ENCODE measurements around the gene PGLYRP4. TPM values are rescaled to one million over a fixed set of nuclear protein-coding genes. Genes with fewer than 3 reads are reported as not detected.

PGLYRP4 gene
- total RNA-seq, 2 experiments from 2014 or later = not detected

GRCh38 chr1:153389973-153390879 is 41.6 kb upstream of the PGLYRP4 start:
- Mint-ChIP-seq H3K27ac (no peak overlapping the region), H3K27me3 (peaks cover 12% of the 10 kb centered on the region), H3K36me3 (no peaks in the 10 kb centered on the region), H3K4me1 (peaks cover 10% of the 10 kb centered on the region), H3K4me3 (no peak overlapping the region), H3K9me3 (ENCODE audit: low read depth) (no peaks in the 10 kb centered on the region)
- DNase-seq (no peak), ATAC-seq (no peak)
- CTCF ChIA-PET = no interaction called here

GRCh38 chr1:153389401-153389800 is 40.8 kb upstream of the PGLYRP4 start:
- no peak overlapping the region for H3K27ac Mint-ChIP-seq
- H3K36me3 Mint-ChIP-seq = no peaks in the 10 kb centered on the region
- no peaks in the 10 kb centered on the region for H3K9me3 Mint-ChIP-seq (ENCODE audit: low read depth)
- peaks cover 18% of the 10 kb centered on the region for H3K27me3 Mint-ChIP-seq
- H3K4me1 Mint-ChIP-seq = peaks cover 10% of the 10 kb centered on the region
- DNase-seq (no peak), ATAC-seq (no peak)
- no peak overlapping the region for H3K4me3 Mint-ChIP-seq
- CTCF ChIA-PET = no interaction called here

GRCh38 chr1:153387785-153388184 is 39.1 kb upstream of the PGLYRP4 start:
- Mint-ChIP-seq H3K36me3 (no peaks in the 10 kb centered on the region), H3K9me3 (ENCODE audit: low read depth) (no peaks in the 10 kb centered on the region), H3K4me1 (peaks cover 10% of the 10 kb centered on the region), H3K27me3 (peaks cover 26% of the 10 kb centered on the region), H3K27ac (no peak overlapping the region), H3K4me3 (no peak overlapping the region)
- DNase-seq = no peak
- no peak for ATAC-seq
- CTCF ChIA-PET = interaction anchor here (1.0 kb wide), 1 partner anchor 15 kb away, joined by 3 read pairs; no protein-coding TSS in a partner anchor

- no peak overlapping the region for H3K27ac Mint-ChIP-seq
- H3K4me3 Mint-ChIP-seq = no peak overlapping the region
- no peaks in the 10 kb centered on the region for H3K36me3 Mint-ChIP-seq
- DNase-seq (no peak), ATAC-seq (no peak)
- CTCF ChIA-PET = interaction anchor here (1.0 kb wide), 1 partner anchor 14 kb away, joined by 3 read pairs; no protein-coding TSS in a partner anchor
- H3K27me3 Mint-ChIP-seq = peaks cover 31% of the 10 kb centered on the region
- no peaks in the 10 kb centered on the region for H3K9me3 Mint-ChIP-seq (ENCODE audit: low read depth)
- H3K4me1 Mint-ChIP-seq = peaks cover 10% of the 10 kb centered on the region
These were observed 38.4 kb upstream of the PGLYRP4 start for GRCh38 chr1:153387001-153387400.

- Mint-ChIP-seq H3K4me3 (no peak overlapping the region), H3K36me3 (no peaks in the 10 kb centered on the region), H3K27ac (no peak overlapping the region), H3K4me1 (peaks cover 10% of the 10 kb centered on the region), H3K27me3 (peaks cover 35% of the 10 kb centered on the region), H3K9me3 (ENCODE audit: low read depth) (no peaks in the 10 kb centered on the region)
- DNase-seq (no peak), ATAC-seq (no peak)
- CTCF ChIA-PET = no interaction called here
These were observed 37.9 kb upstream of the PGLYRP4 start for GRCh38 chr1:153386500-153386901.

GRCh38 chr1:153384958-153385580 is 36.4 kb upstream of the PGLYRP4 start:
- Mint-ChIP-seq H3K27ac (no peak overlapping the region), H3K36me3 (no peaks in the 10 kb centered on the region), H3K27me3 (peaks cover 40% of the 10 kb centered on the region), H3K4me1 (peaks cover 10% of the 10 kb centered on the region), H3K9me3 (ENCODE audit: low read depth) (no peaks in the 10 kb centered on the region), H3K4me3 (no peak overlapping the region)
- DNase-seq (no peak), ATAC-seq (no peak)
- CTCF ChIA-PET = no interaction called here

GRCh38 chr1:153380711-153381110 is 32.1 kb upstream of the PGLYRP4 start:
- Mint-ChIP-seq H3K4me3 (no peak overlapping the region), H3K9me3 (ENCODE audit: low read depth) (no peaks in the 10 kb centered on the region), H3K4me1 (no peaks in the 10 kb centered on the region), H3K27me3 (peaks cover 59% of the 10 kb centered on the region), H3K36me3 (no peaks in the 10 kb centered on the region), H3K27ac (no peak overlapping the region)
- CTCF ChIA-PET = no interaction called here
- ATAC-seq = no peak
- DNase-seq = no peak

GRCh38 chr1:153379591-153379990 is 30.9 kb upstream of the PGLYRP4 start:
- no peaks in the 10 kb centered on the region for H3K4me1 Mint-ChIP-seq
- DNase-seq (no peak), ATAC-seq (no peak)
- no peak overlapping the region for H3K27ac Mint-ChIP-seq
- CTCF ChIA-PET = interaction anchor here (1.3 kb wide), 1 partner anchor 115 kb away, joined by 4 read pairs; no protein-coding TSS in a partner anchor
- H3K4me3 Mint-ChIP-seq = no peak overlapping the region
- H3K36me3 Mint-ChIP-seq = no peaks in the 10 kb centered on the region
- peaks cover 54% of the 10 kb centered on the region for H3K27me3 Mint-ChIP-seq
- H3K9me3 Mint-ChIP-seq (ENCODE audit: low read depth) = no peaks in the 10 kb centered on the region

- Mint-ChIP-seq H3K27ac (no peak within 1 kb of the TSS), H3K36me3 (no peaks in the 10 kb centered on the region), H3K9me3 (ENCODE audit: low read depth) (no peaks in the 10 kb centered on the region), H3K27me3 (peaks cover 28% of the 10 kb centered on the region), H3K4me1 (no peaks in the 10 kb centered on the region), H3K4me3 (no peak within 1 kb of the TSS)
- DNase-seq (no peak), ATAC-seq (no peak)
- CTCF ChIA-PET = interaction anchor here (1.5 to 2.0 kb wide), 2 partner anchors 22 to 119 kb away, joined by 3 to 4 read pairs; no protein-coding TSS in a partner anchor
These were observed 26.9 kb upstream of the PGLYRP4 start, which contains the start of gene S100A12 for GRCh38 chr1:153375511-153375910. TSS of gene S100A12 (minus strand) at chr1:153375621. CDS start at chr1:153374592, 1,029 bp downstream.

GRCh38 chr1:153374071-153374470 is 25.4 kb upstream of the PGLYRP4 start:
- DNase-seq (no peak), ATAC-seq (no peak)
- Mint-ChIP-seq H3K27me3 (peaks cover 35% of the 10 kb centered on the region), H3K27ac (no peak overlapping the region), H3K4me3 (no peak overlapping the region), H3K4me1 (no peaks in the 10 kb centered on the region), H3K9me3 (ENCODE audit: low read depth) (no peaks in the 10 kb centered on the region), H3K36me3 (no peaks in the 10 kb centered on the region)
- CTCF ChIA-PET = no interaction called here

GRCh38 chr1:153372571-153372970 is 23.9 kb upstream of the PGLYRP4 start:
- H3K36me3 Mint-ChIP-seq = no peaks in the 10 kb centered on the region
- H3K27me3 Mint-ChIP-seq = peaks cover 26% of the 10 kb centered on the region
- no peaks in the 10 kb centered on the region for H3K4me1 Mint-ChIP-seq
- no peaks in the 10 kb centered on the region for H3K9me3 Mint-ChIP-seq (ENCODE audit: low read depth)
- CTCF ChIA-PET = interaction anchor here (1.2 to 1.3 kb wide), 2 partner anchors 15 to 17 kb away, joined by 3 to 4 read pairs; no protein-coding TSS in a partner anchor
- no peak overlapping the region for H3K27ac Mint-ChIP-seq
- no peak overlapping the region for H3K4me3 Mint-ChIP-seq
- no peak for DNase-seq
- ATAC-seq = no peak

GRCh38 chr1:153371231-153371630 is 22.6 kb upstream of the PGLYRP4 start:
- DNase-seq (no peak), ATAC-seq (no peak)
- no peak overlapping the region for H3K27ac Mint-ChIP-seq
- H3K4me1 Mint-ChIP-seq = no peaks in the 10 kb centered on the region
- CTCF ChIA-PET = no interaction called here
- no peak overlapping the region for H3K4me3 Mint-ChIP-seq
- no peaks in the 10 kb centered on the region for H3K36me3 Mint-ChIP-seq
- H3K27me3 Mint-ChIP-seq = peaks cover 15% of the 10 kb centered on the region
- H3K9me3 Mint-ChIP-seq (ENCODE audit: low read depth) = no peaks in the 10 kb centered on the region

GRCh38 chr1:153370146-153370545 is 21.5 kb upstream of the PGLYRP4 start:
- H3K4me3 Mint-ChIP-seq = no peak overlapping the region
- H3K27me3 Mint-ChIP-seq = peaks cover 13% of the 10 kb centered on the region
- no peaks in the 10 kb centered on the region for H3K4me1 Mint-ChIP-seq
- CTCF ChIA-PET = no interaction called here
- H3K36me3 Mint-ChIP-seq = no peaks in the 10 kb centered on the region
- ATAC-seq = no peak
- no peak overlapping the region for H3K27ac Mint-ChIP-seq
- no peaks in the 10 kb centered on the region for H3K9me3 Mint-ChIP-seq (ENCODE audit: low read depth)
- no peak for DNase-seq
